ENCODE data around the gene CDC42EP4. TPM values are rescaled to one million over a fixed set of nuclear protein-coding genes. Genes with fewer than 3 reads are reported as not detected.
"Not testable (repeated sequence)": the region's sequence is repeated elsewhere in the genome, so short reads cannot be mapped to it uniquely, and the experiment has no call there.

CDC42EP4 gene
- total and polyA plus RNA-seq, 10 donors = 7.9 to 69.6 (median 43.3) TPM

DNA sequence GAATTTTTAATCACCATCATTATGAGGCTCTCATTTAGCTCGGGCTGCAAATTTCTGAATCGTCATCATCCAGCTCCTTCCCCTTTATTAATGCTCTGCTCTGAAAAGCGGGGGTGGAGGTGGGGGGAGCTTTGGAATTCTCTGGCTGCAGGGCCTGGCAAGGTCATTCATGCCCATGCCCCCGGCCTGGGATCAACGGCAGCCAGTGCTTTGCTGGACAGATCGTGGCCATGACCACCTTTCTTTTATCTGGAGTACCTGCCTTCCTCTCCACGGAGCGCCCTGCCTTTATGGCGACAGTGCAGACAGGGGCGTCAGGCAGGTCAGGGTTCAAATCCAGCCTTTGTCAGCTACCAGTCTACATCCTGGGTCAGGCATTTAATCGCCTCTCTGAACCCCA lies 45.0 kb downstream of the CDC42EP4 start:
- intact Hi-C loops (cut with DNase I; ENCODE audit: low total_unique reads) = no loop called here
- H3K27ac ChIP-seq = no peak overlapping the region
- no peak for DNase-seq
- H3K4me1 ChIP-seq = peaks cover 0 to 15% (median 0%) of the 10 kb centered on the region in 6 donors
- 78 to 88% (median 84%) methylated on average over 11 of the region's 11 CpGs for WGBS, 5 donors
- no peaks in the 10 kb centered on the region for H3K27me3 ChIP-seq (replicated peaks in 1 of 7)
- H3K36me3 ChIP-seq = no peaks in the 10 kb centered on the region
- TF ChIP-seq POLR2A (IDR thresholded peaks at IDR 0.05) (no peak), POLR2AphosphoS5 (IDR thresholded peaks at IDR 0.05) (no peak)
- no peak overlapping the region for H3K4me3 ChIP-seq
- peaks cover 0 to 5% (median 0%) of the 10 kb centered on the region in 8 donors for H3K9me3 ChIP-seq

DNA sequence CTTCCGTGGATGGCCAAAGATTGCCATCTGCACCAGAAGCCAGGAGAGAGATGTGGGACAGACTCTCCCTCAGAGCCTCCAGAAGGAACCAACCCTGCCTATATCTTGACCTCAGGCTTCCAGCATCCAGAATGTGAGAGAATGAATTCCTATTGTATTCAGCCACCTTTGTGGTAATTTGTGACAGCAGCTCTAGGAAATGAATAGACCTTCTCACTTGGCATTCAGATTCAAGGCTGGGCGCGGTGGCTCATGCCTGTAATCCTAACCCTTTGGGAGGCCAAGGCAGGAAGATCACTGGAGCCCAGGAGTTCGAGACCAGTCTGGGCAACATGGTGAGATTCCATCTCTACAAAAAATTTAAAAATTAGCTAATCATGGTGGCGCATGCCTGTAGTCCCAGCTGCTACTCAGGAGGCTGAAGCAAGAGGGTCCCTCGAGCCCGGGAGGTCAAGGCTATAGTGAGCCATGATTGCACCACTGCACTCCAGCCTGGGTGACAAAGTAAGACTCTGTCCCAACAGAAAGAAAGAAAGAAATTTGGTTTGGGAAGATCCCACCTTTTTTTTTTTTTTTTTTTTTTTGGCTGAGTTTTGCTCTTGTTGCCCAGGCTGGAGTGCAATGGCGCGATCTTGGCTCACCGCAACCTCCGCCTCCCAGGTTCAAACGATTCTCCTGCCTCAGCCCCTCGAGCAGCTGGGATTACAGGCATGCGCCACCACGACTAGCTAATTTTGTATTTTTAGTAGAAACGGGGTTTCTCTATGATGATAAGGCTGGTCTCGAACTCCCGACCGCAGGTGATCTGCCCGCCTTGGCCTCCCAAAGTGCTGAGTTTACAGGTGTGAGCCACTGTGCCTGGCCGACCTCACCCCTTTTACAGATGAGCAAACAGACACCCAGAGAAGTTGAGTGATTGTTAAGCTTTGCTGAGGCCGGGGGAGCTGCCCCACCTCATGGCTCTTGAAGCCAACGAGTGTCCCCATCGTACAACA lies 45.9 kb downstream of the CDC42EP4 start:
- H3K4me1 ChIP-seq = peaks cover 0 to 19% (median 2%) of the 10 kb centered on the region in 6 donors
- no peak overlapping the region for H3K27ac ChIP-seq
- no peaks in the 10 kb centered on the region for H3K36me3 ChIP-seq
- intact Hi-C loops (cut with DNase I; ENCODE audit: low total_unique reads) = no loop called here
- no peak overlapping the region for H3K4me3 ChIP-seq
- 90 to 92% (median 90%) methylated on average over 24 of the region's 24 CpGs for whole genome bisulfite sequencing, 5 donors
- DNase-seq = no peak
- no peak for TF ChIP-seq POLR2A (IDR thresholded peaks at IDR 0.05)
- TF ChIP-seq, protein P1, sequence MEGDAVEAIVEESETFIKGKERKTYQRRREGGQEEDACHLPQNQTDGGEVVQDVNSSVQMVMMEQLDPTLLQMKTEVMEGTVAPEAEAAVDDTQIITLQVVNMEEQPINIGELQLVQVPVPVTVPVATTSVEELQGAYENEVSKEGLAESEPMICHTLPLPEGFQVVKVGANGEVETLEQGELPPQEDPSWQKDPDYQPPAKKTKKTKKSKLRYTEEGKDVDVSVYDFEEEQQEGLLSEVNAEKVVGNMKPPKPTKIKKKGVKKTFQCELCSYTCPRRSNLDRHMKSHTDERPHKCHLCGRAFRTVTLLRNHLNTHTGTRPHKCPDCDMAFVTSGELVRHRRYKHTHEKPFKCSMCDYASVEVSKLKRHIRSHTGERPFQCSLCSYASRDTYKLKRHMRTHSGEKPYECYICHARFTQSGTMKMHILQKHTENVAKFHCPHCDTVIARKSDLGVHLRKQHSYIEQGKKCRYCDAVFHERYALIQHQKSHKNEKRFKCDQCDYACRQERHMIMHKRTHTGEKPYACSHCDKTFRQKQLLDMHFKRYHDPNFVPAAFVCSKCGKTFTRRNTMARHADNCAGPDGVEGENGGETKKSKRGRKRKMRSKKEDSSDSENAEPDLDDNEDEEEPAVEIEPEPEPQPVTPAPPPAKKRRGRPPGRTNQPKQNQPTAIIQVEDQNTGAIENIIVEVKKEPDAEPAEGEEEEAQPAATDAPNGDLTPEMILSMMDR (IDR thresholded peaks at IDR 0.05 in 8 of 11, conservative IDR thresholded peaks at IDR 0.05 in 3 of 11) = no peak
- TF ChIP-seq POLR2AphosphoS5 (IDR thresholded peaks at IDR 0.05) = no peak
- H3K27me3 ChIP-seq (replicated peaks in 1 of 7) = no peaks in the 10 kb centered on the region
- H3K9me3 ChIP-seq = peaks cover 0 to 5% (median 0%) of the 10 kb centered on the region in 8 donors

DNA sequence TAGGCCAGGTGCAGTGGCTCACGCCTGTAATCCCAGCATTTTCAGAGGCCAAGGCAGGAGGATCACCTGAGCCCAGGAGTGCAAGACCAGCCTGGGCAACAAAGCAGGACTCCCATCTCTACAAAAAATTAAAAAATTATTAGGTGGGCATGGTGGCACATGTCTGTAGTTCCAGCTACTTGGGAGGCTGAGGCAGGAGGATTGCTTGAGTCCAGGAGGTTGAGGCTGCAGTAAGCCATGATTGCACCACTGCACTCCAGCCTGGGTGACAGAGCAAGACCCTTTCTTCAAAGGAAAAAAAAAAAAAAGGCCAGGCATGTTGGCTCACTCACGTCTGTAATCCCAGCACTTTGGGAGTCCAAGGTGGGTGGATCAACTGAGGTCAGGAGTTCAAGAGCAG lies 47.4 kb downstream of the CDC42EP4 start:
- H3K27ac ChIP-seq; DNase-seq; H3K27me3 ChIP-seq (replicated peaks in 1 of 7); intact Hi-C loops (cut with DNase I; ENCODE audit: low total_unique reads); H3K4me3 ChIP-seq; H3K36me3 ChIP-seq; H3K9me3 ChIP-seq: not testable (repeated sequence)
- H3K4me1 ChIP-seq = peaks cover 0 to 19% (median 2%) of the 10 kb centered on the region in 6 donors
- 71 to 84% (median 79%) methylated on average over 2 of the region's 2 CpGs for WGBS, 5 donors

DNA sequence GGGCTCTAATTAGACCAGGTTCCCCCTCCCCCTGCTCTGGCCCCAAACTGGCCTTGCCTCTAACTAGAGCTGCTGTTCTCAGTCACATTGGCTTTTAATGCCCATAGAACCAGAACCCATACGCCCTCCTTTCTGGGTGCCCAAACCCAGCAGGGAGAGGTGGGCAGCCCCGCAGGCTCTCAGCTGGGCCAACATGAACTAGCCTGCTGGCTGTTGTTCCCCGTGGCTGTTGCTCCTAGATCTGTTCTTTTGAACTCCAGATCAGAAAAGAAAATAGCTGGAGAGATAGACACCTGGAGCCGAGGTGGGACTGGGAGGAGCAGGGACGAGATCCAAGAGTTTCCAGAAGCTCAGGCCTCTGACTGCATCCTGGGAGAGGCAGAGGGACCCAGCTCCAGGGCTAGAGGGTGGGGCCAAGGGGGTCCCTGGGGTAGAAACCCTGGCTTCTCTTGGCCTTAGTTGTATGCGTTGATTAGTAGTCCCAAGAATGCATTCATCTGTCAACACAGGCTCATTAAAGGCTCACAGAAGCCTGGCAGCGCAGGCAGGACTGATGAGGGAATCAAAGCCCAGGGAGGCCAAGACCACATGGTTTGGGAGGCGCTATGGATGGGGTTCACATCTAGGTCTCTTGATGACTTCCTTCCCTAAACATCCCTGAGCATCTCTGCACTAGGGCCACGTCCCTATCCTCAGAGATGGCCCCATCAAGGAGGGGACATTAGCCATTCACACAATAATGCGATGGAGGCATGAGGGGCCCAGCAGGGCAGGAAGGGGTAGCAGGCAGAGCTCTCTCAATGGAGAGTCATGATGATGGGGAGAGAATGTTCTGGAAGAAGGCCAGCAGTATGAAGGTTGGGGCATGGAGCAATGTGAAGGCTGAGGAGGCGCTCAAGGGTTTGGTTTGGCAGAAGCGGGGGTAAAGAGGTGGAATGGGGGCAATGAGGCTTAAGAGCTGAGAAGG lies 48.8 kb downstream of the CDC42EP4 start:
- peaks cover 0 to 19% (median 2%) of the 10 kb centered on the region in 6 donors for H3K4me1 ChIP-seq
- H3K4me3 ChIP-seq = no peak overlapping the region
- TF ChIP-seq, protein P1 (IDR thresholded peaks at IDR 0.05 in 8 of 11, conservative IDR thresholded peaks at IDR 0.05 in 3 of 11) = no peak
- TF ChIP-seq POLR2A (IDR thresholded peaks at IDR 0.05) (no peak), POLR2AphosphoS5 (IDR thresholded peaks at IDR 0.05) (no peak)
- peak; percentile 59 for DNase-seq
- intact Hi-C loops (cut with DNase I; ENCODE audit: low total_unique reads) = no loop called here
- H3K27ac ChIP-seq = peak overlapping the region in 6 of 8 donors; percentile 9 to 77 (median 74)
- WGBS, 5 donors = 78 to 93% (median 83%) methylated on average over 12 of the region's 12 CpGs
- H3K9me3 ChIP-seq = no peaks in the 10 kb centered on the region
- no peaks in the 10 kb centered on the region for H3K27me3 ChIP-seq (replicated peaks in 1 of 7)
- H3K36me3 ChIP-seq = no peaks in the 10 kb centered on the region
